ENCODE measurements around the gene PCYT2.

Gene PCYT2

DNA sequence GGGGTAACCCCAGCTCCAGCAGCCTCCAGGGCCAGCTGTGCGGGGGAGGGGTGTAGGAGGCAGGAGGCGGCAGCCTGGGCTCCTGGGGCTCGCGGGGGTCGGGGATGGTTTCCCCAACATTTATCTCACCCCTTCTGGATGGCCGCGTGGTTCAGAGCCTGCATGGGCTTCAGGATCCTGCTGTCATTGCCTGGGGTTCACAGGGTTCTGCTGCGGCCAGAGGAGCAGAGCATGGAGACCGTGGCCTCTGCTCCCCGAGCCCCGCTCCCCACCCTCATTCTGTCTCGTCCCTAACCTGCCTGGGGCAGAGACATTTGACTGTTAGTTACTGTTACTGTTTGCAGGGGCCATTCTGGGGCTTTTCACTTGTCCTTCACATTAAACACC is 31.0 kb upstream of the PCYT2 start:
- no peak for DNase-seq

DNA sequence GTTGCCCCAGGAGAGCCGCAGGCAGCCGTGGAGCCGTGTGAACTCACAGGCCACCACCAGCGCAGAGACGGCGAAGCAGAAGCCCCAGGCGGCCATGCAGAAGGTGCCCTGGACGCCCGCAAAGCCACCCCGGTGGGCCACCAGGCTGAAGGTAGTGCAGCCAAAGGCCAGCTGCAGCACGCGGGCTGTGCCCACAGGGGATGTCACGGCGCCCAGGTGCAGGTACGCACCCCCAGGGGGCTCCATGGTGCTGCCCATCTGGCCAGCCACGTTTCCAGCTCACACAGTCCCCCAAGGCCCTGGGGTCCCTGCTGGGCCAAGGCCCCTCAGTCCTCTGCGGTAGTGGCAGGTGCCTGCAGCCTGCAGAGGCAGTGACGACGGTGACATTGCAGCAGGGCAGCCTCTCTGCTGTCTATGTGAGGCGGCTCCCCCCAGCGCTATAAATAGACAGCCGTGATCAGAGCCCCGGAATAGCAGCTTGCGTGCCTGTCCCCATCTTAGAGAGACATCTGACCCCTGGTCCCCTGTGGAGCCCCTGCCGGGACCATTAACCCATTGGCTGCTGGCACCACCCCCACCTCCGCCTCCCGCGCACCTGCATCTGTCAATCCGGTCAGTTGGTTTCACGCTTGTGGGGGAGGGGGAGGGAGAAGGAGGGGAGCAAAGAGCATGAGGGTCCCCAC is 30.4 kb upstream of the PCYT2 start:
- DNase-seq: no peak

DNA sequence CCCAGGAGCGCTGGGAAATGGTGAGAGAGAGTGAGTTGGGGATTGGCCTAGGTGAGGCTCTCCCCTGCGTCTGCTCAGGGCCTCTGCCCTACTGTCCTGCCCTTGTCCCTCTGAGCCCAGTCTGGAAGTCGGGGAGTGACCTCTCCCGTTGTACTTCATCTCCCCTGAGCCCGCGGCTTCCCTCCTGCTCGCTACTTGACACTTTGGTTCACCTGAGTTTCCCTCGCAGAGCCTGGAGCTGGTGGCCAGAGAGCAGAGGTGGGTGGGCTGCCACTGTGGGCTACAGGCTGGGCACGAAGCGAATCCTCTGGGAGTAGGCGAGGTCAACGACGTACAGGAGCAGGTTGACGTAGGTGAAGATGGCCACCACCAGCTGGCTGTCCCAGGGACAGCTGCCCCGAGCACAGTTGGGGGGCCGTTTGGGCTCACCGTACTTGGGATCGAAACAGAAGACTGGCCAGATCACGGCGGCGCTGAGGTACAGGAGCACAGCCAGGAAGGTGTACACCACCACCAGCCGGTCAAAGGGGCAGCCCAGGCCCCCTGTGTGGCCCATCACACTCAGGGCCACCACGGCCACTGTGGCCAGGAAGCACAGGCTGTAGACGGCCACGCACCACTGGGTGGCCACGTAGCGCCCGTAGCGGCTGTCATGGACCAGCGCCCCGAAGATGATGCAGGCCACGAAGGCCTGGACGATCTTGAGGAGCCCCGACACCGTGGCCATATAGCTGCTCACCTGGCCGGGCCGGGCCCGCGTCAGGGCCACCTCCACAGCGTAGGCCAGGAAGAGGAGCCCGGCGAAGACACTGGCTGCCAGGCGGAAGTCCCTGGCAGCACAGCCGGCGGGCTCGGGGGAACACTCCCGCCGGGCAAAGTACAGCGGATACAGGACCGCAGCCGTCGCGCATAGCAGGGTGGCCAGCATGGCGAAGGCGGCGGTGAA is 29.6 kb upstream of the PCYT2 start:
- DNase-seq: no peak

DNA sequence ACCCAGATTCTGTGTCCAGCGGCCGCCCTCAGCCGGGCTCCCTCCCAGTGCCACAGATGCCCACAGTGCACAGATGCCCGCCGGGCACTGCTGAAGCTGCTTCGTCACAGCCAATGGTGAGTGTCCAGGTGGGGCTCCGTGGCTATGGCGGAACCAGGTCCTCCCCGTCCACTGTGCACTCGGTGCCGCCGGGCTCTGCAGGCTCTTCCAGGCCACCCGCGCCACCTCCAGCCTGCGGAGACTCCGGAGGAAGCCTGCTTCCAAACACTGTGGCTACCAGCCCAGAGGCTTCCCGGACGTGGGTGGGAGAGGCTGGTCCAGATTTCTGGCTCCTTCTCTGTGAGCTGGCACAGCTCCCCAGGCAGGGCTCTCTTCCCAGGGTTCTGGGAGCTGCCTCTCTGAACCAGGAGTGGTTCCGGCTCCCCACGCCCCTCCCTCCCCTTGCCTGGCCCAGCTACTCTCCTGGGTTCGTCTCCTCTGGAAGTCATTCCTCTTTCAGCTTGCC is 28.7 kb upstream of the PCYT2 start:
- no peak for DNase-seq

DNA sequence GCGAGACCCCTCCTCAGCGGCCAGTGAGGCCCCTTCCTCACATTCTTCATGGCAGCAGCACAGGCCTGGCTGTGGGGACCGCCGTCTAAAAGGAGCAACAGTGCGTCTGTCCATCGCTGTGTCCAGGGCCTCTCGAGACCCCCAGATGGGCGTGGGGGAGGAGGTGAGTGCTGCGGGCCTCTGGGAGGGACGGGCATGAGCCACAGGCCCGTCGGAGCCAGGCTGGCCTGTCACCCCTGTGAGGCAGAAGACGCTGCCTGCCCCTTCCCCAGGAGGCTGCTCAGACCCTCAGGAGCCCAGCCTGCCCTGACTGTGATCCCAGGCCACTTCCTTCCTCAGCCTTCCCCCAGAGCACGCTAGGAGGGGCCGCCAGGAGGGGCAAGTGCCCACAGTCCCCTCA is 28.0 kb upstream of the PCYT2 start:
- no peak for DNase-seq

DNA sequence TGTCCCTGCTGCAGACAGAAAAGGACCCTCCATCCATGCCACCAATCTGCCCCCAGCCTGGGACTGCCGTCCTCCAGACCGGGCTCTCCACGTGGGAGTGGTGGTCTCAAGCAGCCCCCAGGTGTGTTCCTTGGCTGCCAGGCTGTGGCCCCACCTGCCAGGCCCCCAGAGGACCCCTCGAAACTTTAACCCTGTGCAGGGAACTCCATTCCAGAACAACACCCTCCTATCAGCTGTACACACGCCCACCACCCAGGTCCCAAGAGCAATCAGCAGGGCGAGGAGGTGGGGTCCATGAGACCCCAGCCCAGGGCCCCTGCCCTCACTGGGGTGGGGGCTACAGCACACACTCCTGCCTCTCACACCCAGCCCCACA is 24.5 kb upstream of the PCYT2 start:
- no peak for DNase-seq

DNA sequence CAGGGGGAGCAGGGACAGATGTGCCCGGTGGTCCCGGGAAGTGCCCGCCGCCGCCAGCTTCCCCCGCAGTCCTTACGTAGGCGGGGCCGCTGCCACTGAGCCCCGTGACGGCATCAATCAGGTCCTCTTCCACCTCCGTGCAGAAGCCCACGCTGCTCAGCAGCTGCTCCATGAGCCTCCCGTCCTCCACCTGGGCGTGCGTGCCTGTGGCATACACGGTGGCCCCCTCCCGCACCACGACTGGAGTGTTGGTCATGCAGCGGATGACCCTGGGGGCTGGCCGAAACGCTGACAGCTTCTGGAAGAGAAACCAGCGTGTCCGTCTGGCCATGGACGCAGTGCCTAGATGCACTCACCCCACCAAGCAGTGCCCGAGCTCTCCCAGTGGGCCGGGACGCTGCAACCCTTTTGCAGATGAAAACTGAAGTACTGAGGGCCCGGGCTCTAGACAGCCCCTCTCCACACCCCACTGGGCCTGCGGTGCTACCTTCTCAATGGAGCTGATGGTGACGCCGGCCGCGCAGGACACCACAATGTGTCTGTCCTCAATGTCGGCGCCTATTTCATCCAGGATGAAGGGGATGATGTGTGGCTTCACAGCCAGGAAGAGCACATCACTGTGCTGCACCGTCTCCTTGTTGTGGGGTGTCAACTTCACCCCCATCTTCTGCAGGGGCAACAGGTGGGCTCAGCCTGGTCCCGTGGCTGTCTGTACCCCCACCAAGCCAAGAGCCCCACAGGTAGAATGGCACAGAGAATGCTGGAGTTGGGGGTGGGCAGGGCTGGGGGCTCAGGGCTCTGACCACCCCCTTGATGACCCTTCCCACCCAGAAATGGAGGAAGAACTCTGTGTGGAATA is 23.9 kb upstream of the PCYT2 start:
- no peak for DNase-seq

DNA sequence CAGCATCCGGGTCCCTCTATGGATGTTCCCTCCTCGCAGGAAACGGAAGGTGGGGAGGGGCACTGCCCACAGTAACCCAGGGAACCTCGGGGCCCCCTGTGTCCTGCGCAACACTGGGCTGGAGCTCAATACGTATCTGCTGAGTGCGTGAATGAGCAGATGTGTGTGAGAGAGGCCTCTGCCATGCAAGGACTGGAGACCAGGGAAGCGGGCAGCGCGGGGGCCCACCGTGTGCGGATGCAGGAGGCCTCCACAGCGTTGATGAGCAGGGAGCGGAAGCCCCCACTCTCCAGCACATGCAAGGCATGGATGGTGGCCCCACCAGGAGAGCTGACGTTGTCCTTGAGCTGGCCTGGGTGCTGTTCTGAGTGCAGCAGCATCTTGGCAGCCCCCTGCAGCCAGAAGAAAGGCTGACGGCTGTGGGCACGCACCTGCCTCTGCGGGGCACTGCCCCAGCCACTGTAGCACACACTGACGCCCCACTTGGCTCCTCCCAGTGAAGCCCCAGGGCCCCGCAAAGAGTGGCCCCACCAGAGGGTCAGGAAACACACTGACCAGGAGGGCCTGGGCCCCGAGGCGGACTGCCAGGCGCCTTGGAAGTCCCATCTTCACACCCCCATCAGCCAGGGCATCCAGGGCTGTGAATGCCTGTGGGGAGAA is 23.0 kb upstream of the PCYT2 start:
- no peak for DNase-seq

DNA sequence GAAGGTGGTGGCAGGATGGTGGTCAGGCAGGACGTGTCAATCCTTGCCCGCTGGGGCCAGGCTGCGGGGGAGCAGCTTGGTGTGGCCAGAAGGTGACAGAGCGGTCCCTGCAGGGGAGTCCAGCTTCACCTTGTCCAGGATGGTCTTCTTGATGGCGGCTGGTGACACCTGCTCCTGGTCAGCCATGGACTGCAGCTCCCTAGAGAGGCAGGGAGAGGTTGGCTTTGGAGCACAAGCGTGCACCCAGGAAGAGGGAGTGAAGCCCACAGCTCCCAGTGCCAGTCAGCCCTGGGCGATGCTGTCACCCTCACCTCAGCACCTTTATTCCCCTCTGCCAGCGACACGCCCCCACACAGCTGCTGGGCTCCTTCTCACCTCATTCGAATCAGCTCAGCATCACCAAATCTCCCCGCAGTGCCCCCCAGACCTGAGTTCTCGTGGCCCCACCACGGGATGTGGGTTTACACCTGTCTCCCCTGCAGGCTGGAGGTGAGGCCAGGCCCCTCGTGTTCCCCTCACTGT is 22.0 kb upstream of the PCYT2 start:
- no peak for DNase-seq

DNA sequence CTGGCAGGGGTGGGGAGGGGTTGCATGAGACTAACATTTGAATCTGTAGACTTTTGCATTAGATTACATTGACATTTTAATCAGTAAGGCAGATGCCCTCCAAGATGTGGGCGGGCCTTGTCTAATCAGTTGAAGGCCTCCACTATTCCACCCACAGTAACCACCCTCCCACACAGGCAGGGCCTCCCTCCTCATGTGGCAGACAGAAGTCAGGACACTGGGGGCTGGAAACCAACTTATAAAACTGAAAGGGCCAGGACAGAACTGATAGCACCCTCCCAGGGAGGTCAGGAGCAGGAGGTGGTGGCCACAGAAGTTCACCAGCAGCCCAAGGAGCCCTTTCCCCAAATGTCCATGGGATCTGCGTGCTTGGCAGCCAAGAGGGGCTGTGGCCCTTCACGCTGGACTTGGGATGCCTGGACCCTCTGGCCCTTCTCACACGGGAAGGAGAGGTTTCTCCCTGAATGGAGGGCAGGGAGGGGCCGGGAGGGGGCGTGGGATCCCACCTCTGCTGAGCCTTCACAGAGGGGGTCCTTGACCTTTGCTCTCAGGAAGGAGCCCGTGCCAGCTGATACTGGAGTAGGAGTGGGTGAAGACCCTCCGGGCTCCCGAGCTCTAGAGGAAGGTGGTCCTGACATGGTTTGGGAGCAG is 21.3 kb upstream of the PCYT2 start:
- DNase-seq: no peak

DNA sequence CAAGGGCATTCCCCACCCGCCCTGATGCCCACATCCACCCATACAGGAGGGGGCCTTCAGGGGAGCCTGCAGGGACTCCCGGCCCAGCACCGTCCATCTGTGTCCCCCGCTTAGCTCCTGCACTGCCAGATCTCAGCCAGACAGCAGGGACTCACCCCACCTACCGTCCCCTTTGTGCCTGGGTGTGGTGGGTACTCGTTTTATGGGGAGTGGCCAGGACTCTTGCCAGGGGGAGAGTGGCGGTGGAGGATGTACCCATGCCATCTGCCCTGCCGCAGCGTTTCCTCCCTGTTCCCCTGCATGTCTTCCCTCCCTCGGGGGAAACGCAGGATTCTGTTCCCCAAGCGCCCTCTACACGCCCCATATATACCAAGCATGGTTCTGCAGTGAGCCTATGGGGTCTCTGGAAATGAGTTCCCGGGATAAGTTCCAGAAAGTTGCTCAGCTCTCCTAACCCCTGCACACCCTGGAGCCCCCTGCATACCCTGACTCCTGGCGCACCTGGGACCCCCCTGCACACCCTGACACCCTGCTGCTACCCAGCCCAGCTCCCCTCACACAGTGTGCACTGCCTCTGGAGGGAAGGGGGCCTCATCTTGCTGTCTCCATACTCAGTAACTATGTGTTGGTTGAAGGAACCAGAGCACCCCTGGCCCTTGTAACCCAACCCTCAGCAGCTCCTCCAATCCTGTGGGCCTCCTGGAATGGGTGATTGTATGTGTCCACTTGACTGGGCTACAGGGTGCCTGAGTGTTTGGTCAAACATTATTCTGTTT is 20.5 kb upstream of the PCYT2 start:
- DNase-seq: no peak

DNA sequence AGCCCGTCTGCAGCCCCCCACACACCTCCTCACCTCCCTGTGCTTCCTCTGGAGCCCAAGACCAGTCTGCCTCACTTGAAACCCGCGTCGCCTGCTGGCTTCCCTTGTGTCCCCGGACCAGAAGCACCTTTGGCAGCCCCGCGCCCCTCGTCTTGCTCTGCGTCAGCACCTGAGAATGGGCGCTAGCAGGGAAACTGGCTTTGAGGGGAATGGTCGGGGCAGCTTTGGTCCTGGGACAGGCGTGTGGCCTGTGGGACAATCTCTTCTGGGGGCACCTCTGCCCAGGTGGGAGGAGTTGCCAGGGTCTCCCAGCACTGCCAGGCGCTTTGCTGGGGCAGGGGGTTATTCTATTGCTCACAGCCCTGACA is 20.0 kb upstream of the PCYT2 start:
- DNase-seq: no peak

DNA sequence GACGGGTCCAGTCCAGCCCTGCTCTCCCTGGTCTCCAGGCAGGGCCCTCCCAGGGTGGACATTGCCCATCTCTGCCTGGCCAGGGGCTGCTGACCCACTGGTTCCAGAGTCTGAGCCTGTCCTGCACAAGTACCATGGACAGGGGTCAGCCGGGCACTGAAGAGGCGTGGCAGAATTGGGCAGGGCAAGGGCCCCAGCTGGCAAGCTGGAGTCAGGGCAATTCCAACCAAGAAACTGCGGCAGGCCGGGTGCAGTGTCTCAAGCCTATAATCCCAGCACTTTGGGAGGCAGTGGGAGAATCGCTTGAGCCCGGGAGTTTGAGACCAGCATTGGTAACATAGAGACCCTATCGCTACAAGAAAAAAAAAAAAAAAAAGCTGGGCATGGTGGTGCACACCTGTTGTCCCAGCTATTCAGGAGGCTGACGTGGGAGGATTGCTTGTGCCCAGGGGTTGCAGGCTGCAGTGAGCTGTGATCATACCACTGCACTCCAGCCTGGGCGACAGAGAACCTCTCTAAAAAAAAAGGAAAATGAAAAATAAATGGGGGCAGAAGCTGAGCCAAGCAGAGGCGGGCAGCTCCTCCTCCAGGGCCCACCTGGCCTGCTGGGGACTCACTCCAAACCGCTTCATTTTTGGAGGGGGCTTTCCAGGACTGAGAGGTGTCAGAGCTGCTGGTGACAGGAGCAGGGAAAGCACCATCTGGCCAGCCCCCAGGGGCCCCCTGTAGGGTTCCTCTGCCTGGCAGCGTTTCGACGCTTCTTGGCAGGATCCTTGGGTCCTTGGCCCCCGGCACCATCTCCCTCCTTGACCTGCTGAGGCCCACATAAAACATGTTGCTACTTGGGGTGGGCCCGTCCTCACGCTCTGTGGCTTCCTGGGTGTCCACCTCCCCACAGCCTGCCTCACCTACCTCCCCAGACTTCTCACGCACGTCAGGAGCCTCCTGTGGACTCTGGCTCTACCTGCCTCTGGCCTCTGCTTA is 19.2 kb upstream of the PCYT2 start:
- no peak for DNase-seq

DNA sequence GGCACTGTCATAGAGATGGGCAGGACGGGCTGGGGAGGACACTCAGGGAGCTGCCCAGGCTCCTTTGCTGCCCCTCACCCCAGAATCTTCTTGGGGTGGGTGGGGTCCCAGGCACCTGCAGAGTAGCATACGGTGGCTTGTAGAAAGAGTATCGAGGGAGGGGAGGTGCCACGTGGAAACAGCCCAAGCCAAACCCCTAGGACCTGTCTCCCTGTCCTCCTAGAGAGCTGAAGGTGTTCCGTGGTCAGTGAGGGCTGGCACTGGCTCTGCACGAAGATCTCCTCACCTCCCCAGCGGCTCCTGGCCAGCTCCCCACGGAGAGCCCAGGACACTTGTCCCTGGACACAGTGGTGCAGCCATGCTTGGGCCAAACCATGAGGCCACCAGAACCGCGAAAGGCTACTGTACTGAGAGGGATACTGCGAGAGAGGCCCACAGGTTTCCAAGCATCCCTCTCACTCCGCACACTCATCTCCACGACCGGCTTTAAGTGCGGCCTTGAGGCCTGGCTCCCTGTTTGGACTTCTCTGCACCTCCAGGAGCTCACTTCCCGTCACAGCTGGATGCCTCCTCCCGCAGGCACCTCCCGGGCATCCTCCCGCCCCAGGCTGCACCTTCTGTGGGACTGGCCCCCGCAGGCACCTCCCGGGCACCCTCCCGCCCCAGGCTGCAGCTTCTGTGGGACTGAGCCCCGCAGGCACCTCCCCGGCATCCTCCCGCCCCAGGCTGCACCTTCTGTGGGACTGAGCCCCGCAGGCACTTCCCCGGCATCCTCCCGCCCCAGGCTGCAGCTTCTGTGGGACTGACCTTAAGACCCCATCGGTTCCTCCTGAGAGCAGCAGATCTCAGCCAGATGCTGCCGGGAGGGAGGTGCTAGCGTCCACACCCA is 18.3 kb upstream of the PCYT2 start:
- DNase-seq: no peak

DNA sequence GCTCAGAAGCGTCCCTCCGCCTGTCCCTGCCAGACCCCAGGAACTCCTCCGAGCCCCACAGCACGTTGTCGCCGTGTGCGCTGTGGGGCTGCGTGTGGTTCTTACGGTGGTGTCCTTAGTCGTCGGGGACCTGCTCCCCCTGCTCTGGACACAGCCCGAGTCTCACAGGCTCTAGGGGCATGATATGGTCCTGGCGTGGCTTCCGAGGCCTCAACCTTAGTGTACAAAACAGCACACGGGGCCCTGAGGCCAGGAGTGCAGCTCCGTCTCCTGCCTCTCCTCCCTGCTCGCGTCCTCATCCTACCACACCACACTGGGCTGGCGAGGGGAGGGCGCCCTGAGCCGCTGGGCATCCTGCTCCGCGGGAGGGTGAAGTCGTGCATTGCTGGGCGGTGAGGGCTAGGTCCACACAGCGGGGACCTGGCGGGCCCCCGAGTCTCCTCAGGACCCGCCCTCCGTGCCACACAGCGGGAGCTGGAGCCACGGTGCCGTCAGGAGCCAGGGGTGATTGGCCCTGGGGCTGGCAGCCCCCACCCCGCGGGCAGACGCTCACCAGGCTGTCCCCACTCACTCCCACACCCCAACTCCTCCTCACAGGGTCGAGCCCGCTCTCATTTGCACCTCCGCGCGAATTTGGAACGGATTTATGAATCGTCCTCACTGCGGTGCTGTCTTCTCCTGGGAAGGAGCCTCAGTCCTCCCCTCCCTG is 17.5 kb upstream of the PCYT2 start:
- DNase-seq: peak; percentile 36

DNA sequence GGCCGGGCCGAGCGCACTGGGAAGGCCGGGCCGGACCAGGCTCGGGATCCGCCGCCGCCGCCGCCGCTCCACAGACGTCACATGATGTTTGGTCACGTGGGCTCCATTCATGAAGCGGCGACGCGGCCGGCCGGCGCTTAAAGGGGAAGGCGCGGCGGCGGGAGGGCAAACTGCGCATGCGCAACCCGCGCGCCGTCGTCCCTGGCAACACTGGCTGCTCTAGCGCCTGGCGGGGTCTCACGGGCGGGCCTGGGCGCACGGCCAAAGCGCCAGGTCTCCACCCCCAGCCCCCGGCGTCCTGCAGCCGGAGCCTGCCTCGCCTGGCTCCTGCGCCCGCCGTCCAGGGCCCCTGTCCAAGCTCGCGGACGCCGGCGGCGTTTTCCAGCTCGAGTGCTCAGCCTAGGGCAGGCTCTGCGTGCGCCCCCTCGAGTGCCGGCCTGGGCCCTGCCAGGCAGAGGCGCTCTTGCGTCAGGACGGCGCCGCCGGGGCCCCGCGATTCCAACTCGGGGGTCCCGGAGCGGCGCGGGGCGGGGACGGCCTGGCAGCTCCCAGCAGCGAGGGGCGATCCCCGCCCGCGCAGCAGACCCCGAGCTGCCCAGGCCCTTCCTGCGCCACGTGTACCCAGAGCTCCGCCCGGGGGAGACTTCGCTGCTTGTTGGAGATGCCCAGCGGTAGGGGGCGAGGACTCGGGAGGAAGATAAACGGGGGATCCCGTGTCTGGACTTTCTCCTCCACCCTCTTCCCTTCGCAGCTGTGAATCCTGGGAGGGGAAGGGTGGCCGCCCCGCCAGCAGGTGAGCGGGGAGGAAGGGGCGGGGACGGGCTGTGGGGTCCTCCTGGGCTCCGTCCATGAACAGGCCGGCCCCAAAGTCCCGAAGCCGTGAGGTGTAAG is 16.7 kb upstream of the PCYT2 start, which contains the start of gene MAFG:
MAFG (minus strand) TSS at position 83 of the 891 bp plus-strand sequence. CDS start 4,550 bp downstream, outside the sequence.
- DNase-seq: peak; percentile 94
